NCI-H345 treated with DMSO at 0.1 percent for 48 hours (cell line): ENCODE data around the gene NAB1.

Experiments used
- DNase-seq: peaks from one replicate; lab custom pipeline; 2025; ENCODE audit not compliant: unreplicated experiment; lab: John Stamatoyannopoulos, UW

NAB1 gene

GRCh38 chr2:190668892-190669291 lies 20.0 kb downstream of the NAB1 start:
- no peak for DNase-seq

GRCh38 chr2:190670182-190670946 lies 21.5 kb downstream of the NAB1 start:
- DNase-seq: no peak

GRCh38 chr2:190674966-190675650 lies 26.2 kb downstream of the NAB1 start:
- DNase-seq: no peak

- DNase-seq: no peak
Measured at GRCh38 chr2:190677255-190677654, 28.4 kb downstream of the NAB1 start.

- no peak for DNase-seq
Measured at GRCh38 chr2:190678444-190679162, 29.7 kb downstream of the NAB1 start.

GRCh38 chr2:190679391-190679790 lies 30.5 kb downstream of the NAB1 start:
- DNase-seq: no peak

- no peak for DNase-seq
Measured at GRCh38 chr2:190679813-190680591, 31.1 kb downstream of the NAB1 start.

- DNase-seq: no peak
Measured at GRCh38 chr2:190682168-190682567, 33.3 kb downstream of the NAB1 start.

- no peak for DNase-seq
Measured at GRCh38 chr2:190683802-190684201, 34.9 kb downstream of the NAB1 start.

GRCh38 chr2:190684931-190685330 lies 36.0 kb downstream of the NAB1 start:
- DNase-seq: no peak

- DNase-seq: no peak
Measured at GRCh38 chr2:190685333-190685732, 36.5 kb downstream of the NAB1 start.

GRCh38 chr2:190693533-190694232 lies 44.8 kb downstream of the NAB1 start:
- DNase-seq: no peak

- DNase-seq: no peak
Measured at GRCh38 chr2:190694479-190694878, 45.6 kb downstream of the NAB1 start.

GRCh38 chr2:190695739-190696138 lies 46.9 kb downstream of the NAB1 start:
- DNase-seq: no peak

GRCh38 chr2:190696792-190697398 lies 48.0 kb downstream of the NAB1 start:
- DNase-seq: no peak

- DNase-seq: no peak
Measured at GRCh38 chr2:190697421-190697820, 48.5 kb downstream of the NAB1 start.

- no peak for DNase-seq
Measured at GRCh38 chr2:190698895-190699294, 50.0 kb downstream of the NAB1 start.

- no peak for DNase-seq
Measured at GRCh38 chr2:190701586-190701985, 52.7 kb downstream of the NAB1 start.

- DNase-seq: no peak
Measured at GRCh38 chr2:190705280-190705679, 56.4 kb downstream of the NAB1 start.

- DNase-seq: no peak
Measured at GRCh38 chr2:190707726-190708125, 58.8 kb downstream of the NAB1 start.
